ENCODE data around the gene BPI.

DNA sequence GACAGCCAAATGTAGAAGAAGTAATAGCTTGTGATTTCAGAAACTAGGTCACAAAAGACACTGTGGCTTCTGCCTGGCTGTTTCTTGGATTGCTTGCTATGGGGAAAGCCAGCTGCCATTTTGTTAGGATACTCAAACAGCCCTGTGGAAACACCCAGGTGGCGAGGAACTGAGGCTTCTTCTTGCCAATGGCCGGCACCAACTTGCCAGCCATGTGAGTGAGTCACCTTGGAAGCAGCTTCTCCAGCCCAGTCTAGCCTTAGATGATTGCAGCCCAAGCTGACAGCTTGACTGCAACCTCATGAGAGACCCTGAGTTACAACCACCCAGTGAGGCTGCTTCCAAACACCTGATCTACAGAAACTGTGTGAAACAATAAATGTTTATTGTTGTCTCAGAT lies 31.6 kb upstream of the BPI start:
- TF ChIP-seq, protein P1, sequence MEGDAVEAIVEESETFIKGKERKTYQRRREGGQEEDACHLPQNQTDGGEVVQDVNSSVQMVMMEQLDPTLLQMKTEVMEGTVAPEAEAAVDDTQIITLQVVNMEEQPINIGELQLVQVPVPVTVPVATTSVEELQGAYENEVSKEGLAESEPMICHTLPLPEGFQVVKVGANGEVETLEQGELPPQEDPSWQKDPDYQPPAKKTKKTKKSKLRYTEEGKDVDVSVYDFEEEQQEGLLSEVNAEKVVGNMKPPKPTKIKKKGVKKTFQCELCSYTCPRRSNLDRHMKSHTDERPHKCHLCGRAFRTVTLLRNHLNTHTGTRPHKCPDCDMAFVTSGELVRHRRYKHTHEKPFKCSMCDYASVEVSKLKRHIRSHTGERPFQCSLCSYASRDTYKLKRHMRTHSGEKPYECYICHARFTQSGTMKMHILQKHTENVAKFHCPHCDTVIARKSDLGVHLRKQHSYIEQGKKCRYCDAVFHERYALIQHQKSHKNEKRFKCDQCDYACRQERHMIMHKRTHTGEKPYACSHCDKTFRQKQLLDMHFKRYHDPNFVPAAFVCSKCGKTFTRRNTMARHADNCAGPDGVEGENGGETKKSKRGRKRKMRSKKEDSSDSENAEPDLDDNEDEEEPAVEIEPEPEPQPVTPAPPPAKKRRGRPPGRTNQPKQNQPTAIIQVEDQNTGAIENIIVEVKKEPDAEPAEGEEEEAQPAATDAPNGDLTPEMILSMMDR (IDR thresholded peaks at IDR 0.05 in 4 of 5, conservative IDR thresholded peaks at IDR 0.05 in 1 of 5): no peak
- no peak for TF ChIP-seq POLR2A (IDR thresholded peaks at IDR 0.05)

Data from gastrocnemius medialis (tissue), 4 donors.